Epidermal melanocyte (primary cell): ENCODE data around the gene NCKAP1.
"Not testable (repeated sequence)": the region's sequence is repeated elsewhere in the genome, so short reads cannot be mapped to it uniquely, and the experiment has no call there.

Experiments
- DNase-seq: peaks from one replicate; pipeline ENCODE4 v3.0.0; 2011; ENCODE audit warnings: low spot score; ENCODE audit not compliant: insufficient read length

Gene NCKAP1

GRCh38 chr2:182876653-182877052, 161.6 kb downstream of the NCKAP1 start:
- DNase-seq: not testable (repeated sequence)

- no peak for DNase-seq
Measured at GRCh38 chr2:182870227-182870626, 168.0 kb downstream of the NCKAP1 start.

GRCh38 chr2:182868054-182868796, 170.0 kb downstream of the NCKAP1 start:
- DNase-seq: no peak

- no peak for DNase-seq
Measured at GRCh38 chr2:182867426-182868053, 170.7 kb downstream of the NCKAP1 start.

GRCh38 chr2:182866461-182867406, 171.5 kb downstream of the NCKAP1 start, which contains the start of gene FRZB:
Gene FRZB, minus strand, starts transcription at chr2:182866637. Its CDS starts 85 bp downstream, at chr2:182866552.
- DNase-seq: peak; percentile 46

- no peak for DNase-seq
Measured at GRCh38 chr2:182866095-182866460, 172.2 kb downstream of the NCKAP1 start.

- no peak for DNase-seq
Measured at GRCh38 chr2:182864949-182865570, 173.2 kb downstream of the NCKAP1 start.

GRCh38 chr2:182863642-182864041, 174.6 kb downstream of the NCKAP1 start:
- no peak for DNase-seq

GRCh38 chr2:182862091-182862490, 176.2 kb downstream of the NCKAP1 start:
- DNase-seq: no peak

- DNase-seq: no peak
Measured at GRCh38 chr2:182860858-182861257, 177.4 kb downstream of the NCKAP1 start.
